SJCRH30 (cell line): ENCODE results near the gene NR1H2. TPM values are rescaled to one million over a fixed set of nuclear protein-coding genes. Genes with fewer than 3 reads are reported as not detected.
"Not testable (repeated sequence)": the region's sequence is repeated elsewhere in the genome, so short reads cannot be mapped to it uniquely, and the experiment has no call there.

ENCODE experiments used
- DNase-seq, 2 experiments: peaks; one replicate each; pipeline ENCODE4 v3.0.0-alpha.2; 2015 to 2020
- H3K27ac ChIP-seq: fragments of 250-450 bp; sonication (Bioruptor Pico); 2 replicates; pipeline ENCODE4 v1.5.1; 2020; ENCODE audit warnings: mild to moderate bottlenecking, moderate library complexity
- H3K27me3 ChIP-seq: fragments of 250-450 bp; sonication (Bioruptor Pico); 2 replicates; pipeline ENCODE4 v1.5.1; 2020; ENCODE audit warnings: mild to moderate bottlenecking, moderate library complexity
- H3K36me3 ChIP-seq: fragments of 250-450 bp; sonication (Bioruptor Pico); 2 replicates; pipeline ENCODE4 v1.5.1; 2020; ENCODE audit warnings: mild to moderate bottlenecking, moderate library complexity
- H3K4me1 ChIP-seq: fragments of 250-450 bp; sonication (Bioruptor Pico); 2 replicates; pipeline ENCODE4 v1.5.1; 2020; ENCODE audit warnings: mild to moderate bottlenecking, moderate library complexity
- H3K4me3 ChIP-seq: fragments of 250-450 bp; sonication (Bioruptor Pico); 2 replicates; pipeline ENCODE4 v1.5.1; 2020; ENCODE audit warnings: mild to moderate bottlenecking, moderate library complexity
- H3K9me3 ChIP-seq: fragments of 250-450 bp; sonication (Bioruptor Pico); replicated peaks from 2 replicates; pipeline ENCODE4 v1.5.1; 2020; ENCODE audit warnings: mild to moderate bottlenecking, moderate library complexity
- total RNA-seq: library from RNA; depleted of rRNA; stranded (reverse); fragments of >200 nt; shearing (Covaris generic); gene quantifications from 2 replicates; pipeline ENCODE4 v1.2.3, GENCODE V29; 2014

The NR1H2 gene
- total RNA-seq, 1 experiment from 2014 or later: 22.3 TPM

DNA sequence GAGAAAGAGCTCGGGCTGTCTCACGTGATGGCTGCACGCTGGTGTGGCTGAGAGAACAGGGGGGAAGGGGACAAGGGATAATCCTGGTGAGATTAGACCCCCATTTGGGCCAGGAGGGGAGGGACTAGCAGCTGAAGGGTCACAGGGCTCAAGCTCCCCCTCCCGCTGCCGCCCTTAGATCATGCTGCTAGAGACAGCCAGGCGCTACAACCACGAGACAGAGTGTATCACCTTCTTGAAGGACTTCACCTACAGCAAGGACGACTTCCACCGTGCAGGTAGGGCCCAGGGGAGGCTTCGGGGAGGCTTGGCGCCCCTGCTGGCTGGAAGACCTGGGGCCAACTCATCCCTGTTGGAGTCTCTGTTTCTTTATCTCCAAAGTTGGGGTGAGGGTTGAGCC, 3.3 kb downstream of the NR1H2 start:
- H3K4me3 ChIP-seq: no peak overlapping the region
- no peak overlapping the region for H3K27ac ChIP-seq
- no peaks in the 10 kb centered on the region for H3K9me3 ChIP-seq
- H3K27me3 ChIP-seq: no peaks in the 10 kb centered on the region
- DNase-seq: no peak
- no peaks in the 10 kb centered on the region for H3K4me1 ChIP-seq
- H3K36me3 ChIP-seq: peaks cover 3% of the 10 kb centered on the region; the same call in 1 of the 2 replicates

DNA sequence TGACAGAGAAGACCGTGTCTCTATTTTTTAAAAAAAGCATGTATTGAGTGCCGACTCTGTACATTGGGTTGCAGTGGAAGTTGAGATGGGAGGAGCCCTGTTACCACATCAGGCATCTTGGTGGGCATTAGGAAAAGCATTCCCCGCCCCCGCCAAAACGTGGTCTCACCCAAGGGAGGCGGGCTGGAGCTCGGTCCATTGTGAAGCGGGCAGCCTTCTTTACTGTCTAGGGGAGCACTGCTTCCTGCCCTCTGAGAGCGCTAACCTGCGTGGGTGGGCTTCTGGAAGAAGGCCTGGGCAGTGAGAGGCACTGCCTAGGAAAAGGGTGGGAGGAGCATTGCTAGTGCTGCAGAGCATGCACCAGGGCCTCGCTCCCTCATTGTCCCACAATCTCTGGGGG, 3.9 kb downstream of the NR1H2 start:
- Histone ChIP-seq H3K4me1 (no peaks in the 10 kb centered on the region), H3K27me3 (no peaks in the 10 kb centered on the region), H3K9me3 (no peaks in the 10 kb centered on the region), H3K4me3 (no peak overlapping the region), H3K27ac (no peak overlapping the region), H3K36me3 (peaks cover 3% of the 10 kb centered on the region; the same call in 1 of the 2 replicates)
- DNase-seq: no peak

GRCh38 chr19:50380751-50381151, 4.5 kb downstream of the NR1H2 start:
- H3K4me3 ChIP-seq: no peak overlapping the region
- no peaks in the 10 kb centered on the region for H3K4me1 ChIP-seq
- no peak for DNase-seq
- no peaks in the 10 kb centered on the region for H3K9me3 ChIP-seq
- H3K36me3 ChIP-seq: peaks cover 3% of the 10 kb centered on the region; the same call in 1 of the 2 replicates
- no peaks in the 10 kb centered on the region for H3K27me3 ChIP-seq
- H3K27ac ChIP-seq: no peak overlapping the region

- Histone ChIP-seq H3K27me3 (no peaks in the 10 kb centered on the region), H3K4me3 (no peak overlapping the region), H3K4me1 (no peaks in the 10 kb centered on the region), H3K27ac (no peak overlapping the region), H3K9me3 (no peaks in the 10 kb centered on the region), H3K36me3 (peaks cover 14% of the 10 kb centered on the region)
- DNase-seq: no peak
Measured at GRCh38 chr19:50381881-50382729, 5.8 kb downstream of the NR1H2 start.

GRCh38 chr19:50383001-50383851, 7.0 kb downstream of the NR1H2 start:
- Histone ChIP-seq H3K4me1 (no peaks in the 10 kb centered on the region), H3K36me3 (peaks cover 19% of the 10 kb centered on the region), H3K4me3 (peak overlapping the region; percentile 73), H3K9me3 (no peaks in the 10 kb centered on the region), H3K27ac (no peak overlapping the region; the same call in 1 of the 2 replicates), H3K27me3 (no peaks in the 10 kb centered on the region)
- no peak for DNase-seq

DNA sequence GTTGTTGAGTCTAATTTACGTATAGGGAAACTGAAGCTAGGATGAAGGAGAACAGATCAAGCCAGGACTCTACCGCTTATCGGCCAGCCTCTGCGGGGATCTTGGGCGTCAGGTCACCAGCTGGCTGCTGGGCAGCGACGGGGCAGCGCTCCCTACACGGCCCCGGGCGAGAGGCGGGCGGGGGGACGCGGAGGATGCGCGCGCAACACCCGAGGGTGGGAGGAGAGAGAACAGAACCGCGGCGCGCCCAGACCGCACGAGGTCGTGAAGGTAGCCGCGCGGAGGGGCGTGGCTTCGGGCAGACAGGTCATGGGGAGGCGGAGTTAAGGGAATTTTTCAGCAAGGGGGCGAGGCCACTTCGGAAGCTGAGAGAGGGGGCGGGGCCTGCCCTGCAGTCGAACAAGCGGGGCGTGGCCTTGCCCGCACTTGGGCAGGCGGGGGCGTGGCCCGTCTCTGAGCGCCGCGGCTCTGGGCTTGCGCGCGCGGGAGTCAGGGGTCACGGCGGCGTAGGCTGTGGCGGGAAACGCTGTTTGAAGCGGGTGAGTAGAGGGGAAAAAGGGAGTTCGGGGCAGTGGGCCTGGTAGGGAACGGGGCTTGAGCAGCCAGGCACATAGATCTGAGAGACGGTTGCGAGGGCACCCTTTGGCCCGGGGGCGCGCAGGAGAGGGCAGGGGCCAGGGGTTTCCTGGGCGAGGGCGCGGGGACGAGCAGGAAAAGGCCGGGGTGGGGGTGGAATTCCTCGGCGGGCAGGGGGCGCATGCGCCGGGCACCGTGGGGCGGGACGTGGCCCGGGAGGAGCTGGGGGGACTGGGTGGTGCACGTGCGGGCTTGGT, 7.8 kb downstream of the NR1H2 start, which contains the start of gene POLD1:
Gene POLD1, plus strand, starts transcription at position 496 of the 833 bp plus-strand sequence. CDS start 14,505 bp downstream, outside the sequence.
- peak within 1 kb of the TSS; percentile 83 for H3K27ac ChIP-seq
- H3K4me1 ChIP-seq: no peaks in the 10 kb centered on the region
- H3K4me3 ChIP-seq: peak within 1 kb of the TSS; percentile 73
- DNase-seq: peak; percentile 98
- H3K27me3 ChIP-seq: no peaks in the 10 kb centered on the region
- peaks cover 19% of the 10 kb centered on the region for H3K36me3 ChIP-seq
- no peaks in the 10 kb centered on the region for H3K9me3 ChIP-seq

- DNase-seq: peak in 1 of 2 experiments; percentile 42
- peak overlapping the region; percentile 83 for H3K27ac ChIP-seq
- no peaks in the 10 kb centered on the region for H3K27me3 ChIP-seq
- no peaks in the 10 kb centered on the region for H3K4me1 ChIP-seq
- peaks cover 19% of the 10 kb centered on the region for H3K36me3 ChIP-seq
- H3K9me3 ChIP-seq: no peaks in the 10 kb centered on the region
- H3K4me3 ChIP-seq: peak overlapping the region; percentile 73
Measured at GRCh38 chr19:50384685-50385535, 8.7 kb downstream of the NR1H2 start.

DNA sequence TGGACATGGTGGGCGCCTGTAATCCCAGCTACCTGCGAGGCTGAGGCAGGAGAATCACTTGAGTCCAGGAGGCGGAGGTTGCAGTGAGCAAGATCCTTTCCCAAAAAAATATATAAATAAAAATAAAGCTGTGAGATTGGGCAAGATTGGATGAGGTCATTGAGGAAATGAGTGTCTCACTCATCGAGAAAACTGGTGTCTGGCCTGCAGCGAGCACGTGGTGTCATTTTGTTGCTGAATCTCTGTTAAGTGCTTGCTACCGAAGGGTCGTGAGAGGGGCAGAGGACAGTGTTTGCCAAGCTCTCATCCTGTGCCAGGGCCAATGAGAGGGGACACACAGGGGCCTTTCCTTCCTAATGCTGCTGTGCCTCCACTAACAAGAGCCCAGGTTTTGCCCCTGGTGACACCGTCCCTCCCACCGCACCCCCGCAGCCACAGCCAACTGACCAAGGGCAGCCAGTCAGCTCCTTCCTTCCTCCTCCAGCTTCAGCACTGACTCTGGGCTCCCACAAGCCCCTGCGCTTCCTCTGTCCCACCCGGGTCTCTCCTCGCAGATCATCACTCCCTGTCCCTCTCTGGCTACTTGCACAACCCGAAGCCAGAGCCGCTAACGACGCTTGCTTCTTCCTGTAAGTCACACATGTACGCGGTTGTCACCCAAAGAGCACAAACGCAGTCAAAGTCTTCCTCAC, 11.1 kb downstream of the NR1H2 start:
- no peaks in the 10 kb centered on the region for H3K4me1 ChIP-seq
- no peaks in the 10 kb centered on the region for H3K27me3 ChIP-seq
- H3K27ac ChIP-seq: no peak overlapping the region
- H3K4me3 ChIP-seq: no peak overlapping the region
- peaks cover 37% of the 10 kb centered on the region for H3K36me3 ChIP-seq
- no peaks in the 10 kb centered on the region for H3K9me3 ChIP-seq
- no peak for DNase-seq

DNA sequence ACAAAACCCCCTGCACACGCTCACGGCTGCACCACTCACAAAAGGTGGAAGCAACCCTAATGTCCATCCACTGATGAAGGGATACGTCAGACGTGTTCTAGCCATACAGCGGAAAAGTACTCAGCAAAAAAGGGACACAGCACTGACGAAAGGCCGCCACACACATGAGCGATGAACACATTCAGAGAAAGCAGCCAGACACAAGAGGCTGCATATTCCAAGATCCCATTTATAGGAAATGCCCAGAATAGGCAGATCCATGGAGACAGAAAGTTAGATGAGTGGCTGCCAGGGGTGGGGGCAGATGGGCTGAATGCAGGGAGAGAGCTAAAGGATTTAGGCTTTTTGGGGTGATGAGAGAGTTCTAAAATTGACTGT, 11.6 kb downstream of the NR1H2 start:
- peaks cover 42% of the 10 kb centered on the region for H3K36me3 ChIP-seq
- no peak overlapping the region for H3K27ac ChIP-seq
- no peaks in the 10 kb centered on the region for H3K27me3 ChIP-seq
- H3K4me3 ChIP-seq: no peak overlapping the region
- no peaks in the 10 kb centered on the region for H3K9me3 ChIP-seq
- H3K4me1 ChIP-seq: no peaks in the 10 kb centered on the region
- DNase-seq: no peak

GRCh38 chr19:50390295-50390694, 14.0 kb downstream of the NR1H2 start:
- H3K9me3 ChIP-seq, H3K4me1 ChIP-seq, H3K27ac ChIP-seq, H3K4me3 ChIP-seq, H3K27me3 ChIP-seq, DNase-seq: not testable (repeated sequence)
- peaks cover 55% of the 10 kb centered on the region for H3K36me3 ChIP-seq

DNA sequence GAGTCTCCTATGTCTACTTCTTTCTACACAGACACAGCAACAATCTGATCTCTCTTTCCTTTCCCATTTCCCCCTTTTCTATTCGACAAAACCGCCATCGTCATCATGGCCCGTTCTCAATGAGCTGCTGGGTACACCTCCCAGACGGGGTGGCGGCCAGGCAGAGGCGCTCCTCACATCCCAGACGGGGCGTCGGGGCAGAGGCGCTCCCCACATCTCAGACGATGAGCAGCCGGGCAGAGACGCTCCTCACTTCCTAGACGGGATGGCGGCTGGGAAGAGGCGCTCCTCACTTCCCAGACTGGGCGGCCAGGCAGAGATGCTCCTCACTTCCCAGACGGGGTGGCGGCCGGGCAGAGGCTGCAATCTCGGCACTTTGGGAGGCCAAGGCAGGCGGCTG, 14.7 kb downstream of the NR1H2 start:
- not testable (repeated sequence) for DNase-seq, H3K4me3 ChIP-seq, H3K27ac ChIP-seq, H3K4me1 ChIP-seq, H3K9me3 ChIP-seq, H3K27me3 ChIP-seq
- H3K36me3 ChIP-seq: peaks cover 55% of the 10 kb centered on the region

DNA sequence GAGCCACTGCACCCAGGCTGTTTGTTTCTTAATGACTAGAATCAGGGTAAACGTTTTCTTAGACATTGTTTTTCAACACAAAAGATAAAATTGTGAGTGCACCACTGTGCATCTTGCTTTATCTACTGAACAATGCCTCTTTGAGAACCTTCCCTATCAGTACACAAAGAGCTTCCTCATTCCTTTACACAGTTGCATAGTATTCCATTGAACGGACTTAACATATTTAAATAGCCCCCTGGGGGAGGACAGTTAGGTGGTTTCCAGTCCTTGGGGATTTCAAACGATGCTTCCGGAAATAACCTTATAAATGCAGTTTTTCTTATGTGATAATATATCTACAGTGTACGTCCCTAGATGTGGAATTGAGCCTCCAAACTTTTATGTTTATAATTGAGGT, 16.5 kb downstream of the NR1H2 start:
- no peak for DNase-seq
- no peak overlapping the region for H3K27ac ChIP-seq

GRCh38 chr19:50393589-50393988, 17.3 kb downstream of the NR1H2 start:
- H3K9me3 ChIP-seq: no peaks in the 10 kb centered on the region
- no peak overlapping the region for H3K4me3 ChIP-seq
- H3K4me1 ChIP-seq: no peaks in the 10 kb centered on the region
- peaks cover 36% of the 10 kb centered on the region for H3K36me3 ChIP-seq
- H3K27me3 ChIP-seq: no peaks in the 10 kb centered on the region
- no peak for DNase-seq
- no peak overlapping the region for H3K27ac ChIP-seq

More for the DNA sequence above, 16.5 kb downstream of the NR1H2 start:
- no peaks in the 10 kb centered on the region for H3K4me1 ChIP-seq
- no peaks in the 10 kb centered on the region for H3K27me3 ChIP-seq
- H3K4me3 ChIP-seq: no peak overlapping the region
- peaks cover 40% of the 10 kb centered on the region for H3K36me3 ChIP-seq
- no peaks in the 10 kb centered on the region for H3K9me3 ChIP-seq
